Karpas-422 (cell line): ENCODE results near the gene ADGRV1. TPM values are rescaled to one million over a fixed set of nuclear protein-coding genes. Genes with fewer than 3 reads are reported as not detected.

Experiments
- DNase-seq: peaks from one replicate; pipeline ENCODE4 v3.0.0-alpha.2; 2015
- H2AFZ ChIP-seq: fragments of 200-600 bp; sonication (generic); 2 replicates; pipeline ENCODE4 v1.6.1; 2014; ENCODE audit warnings: antibody characterized with exemption, low read length, mixed read lengths
- H3K27ac ChIP-seq: fragments of 200-600 bp; sonication (generic); 2 replicates; pipeline ENCODE4 v1.5.1; 2014; ENCODE audit warnings: mild to moderate bottlenecking, low read length, moderate library complexity
- H3K27me3 ChIP-seq: fragments of 200-600 bp; sonication (generic); 2 replicates; pipeline ENCODE4 v1.6.1; 2014; ENCODE audit warnings: low read length, mixed read lengths
- H3K36me3 ChIP-seq: fragments of 200-600 bp; sonication (generic); 2 replicates; pipeline ENCODE4 v1.6.1; 2014; ENCODE audit warnings: low read length, mixed read lengths; ENCODE audit not compliant: insufficient read depth
- H3K4me1 ChIP-seq: fragments of 200-600 bp; sonication (generic); 2 replicates; pipeline ENCODE4 v1.6.1; 2014; ENCODE audit warnings: mild to moderate bottlenecking, low read length, mixed read lengths
- H3K4me2 ChIP-seq: fragments of 200-600 bp; sonication (generic); 2 replicates; pipeline ENCODE4 v1.6.1; 2014; ENCODE audit warnings: low read length, low read depth, mild to moderate bottlenecking; ENCODE audit not compliant: poor library complexity, severe bottlenecking
- H3K4me3 ChIP-seq: fragments of 200-600 bp; sonication (generic); 2 replicates; pipeline ENCODE4 v1.5.1; 2014; ENCODE audit warnings: mild to moderate bottlenecking, antibody characterized with exemption, low read length, mixed read lengths
- H3K79me2 ChIP-seq: fragments of 200-600 bp; sonication (generic); 2 replicates; pipeline ENCODE4 v1.6.1; 2014; ENCODE audit warnings: mild to moderate bottlenecking, low read length, mixed read lengths
- H3K9ac ChIP-seq: fragments of 200-600 bp; sonication (generic); 2 replicates; pipeline ENCODE4 v1.6.0; 2014; ENCODE audit warnings: low read length
- H3K9me2 ChIP-seq: fragments of 200-600 bp; sonication (generic), shearing (Covaris generic); replicated peaks from 2 replicates; pipeline ENCODE4 v1.6.0; 2014; ENCODE audit warnings: mild to moderate bottlenecking, low read length, moderate library complexity; ENCODE audit not compliant: insufficient read depth
- H3K9me3 ChIP-seq: fragments of 300-700, 200-600 bp; sonication (generic); 2 replicates; pipeline ENCODE4 v1.6.1; 2014; ENCODE audit warnings: low read length, mixed read lengths
- H4K20me1 ChIP-seq: fragments of 200-600 bp; sonication (generic); 2 replicates; pipeline ENCODE4 v1.6.1; 2014; ENCODE audit warnings: mild to moderate bottlenecking, antibody characterized with exemption, low read length, low read depth; ENCODE audit not compliant: insufficient read depth
- total RNA-seq: library from RNA; depleted of rRNA; stranded (reverse); fragments of >200 nt; shearing (Covaris generic); gene quantifications from 2 replicates; pipeline ENCODE4 v1.2.3, GENCODE V29; 2014; ENCODE audit warnings: low replicate concordance

The ADGRV1 gene
- total RNA-seq, 1 experiment from 2014 or later = not detected

GRCh38 chr5:91150636-91151035 lies 592.0 kb downstream of the ADGRV1 start:
- no peak overlapping the region for H3K9ac ChIP-seq
- H3K36me3 ChIP-seq = no peaks in the 10 kb centered on the region
- no peak overlapping the region for H3K4me3 ChIP-seq
- H3K27me3 ChIP-seq = no peaks in the 10 kb centered on the region
- no peaks in the 10 kb centered on the region for H3K9me2 ChIP-seq
- H3K4me1 ChIP-seq = no peaks in the 10 kb centered on the region
- H2AFZ ChIP-seq = no peak overlapping the region
- H3K27ac ChIP-seq = no peak overlapping the region
- H3K9me3 ChIP-seq = no peaks in the 10 kb centered on the region
- no peak for DNase-seq
- H3K79me2 ChIP-seq = no peaks in the 10 kb centered on the region
- no peak overlapping the region for H3K4me2 ChIP-seq
- no peaks in the 10 kb centered on the region for H4K20me1 ChIP-seq

- no peak overlapping the region for H3K9ac ChIP-seq
- no peaks in the 10 kb centered on the region for H3K9me3 ChIP-seq
- H3K4me3 ChIP-seq = no peak overlapping the region
- no peaks in the 10 kb centered on the region for H3K36me3 ChIP-seq
- H3K4me1 ChIP-seq = no peaks in the 10 kb centered on the region
- no peak overlapping the region for H3K4me2 ChIP-seq
- H2AFZ ChIP-seq = no peak overlapping the region
- H3K27me3 ChIP-seq = no peaks in the 10 kb centered on the region
- no peaks in the 10 kb centered on the region for H3K79me2 ChIP-seq
- H3K27ac ChIP-seq = no peak overlapping the region
- H4K20me1 ChIP-seq = no peaks in the 10 kb centered on the region
- H3K9me2 ChIP-seq = no peaks in the 10 kb centered on the region
- DNase-seq = no peak
Measured at GRCh38 chr5:91151947-91152346, 593.4 kb downstream of the ADGRV1 start.

- Histone ChIP-seq H3K9me3 (no peaks in the 10 kb centered on the region), H3K36me3 (no peaks in the 10 kb centered on the region), H3K79me2 (no peaks in the 10 kb centered on the region), H3K27ac (no peak overlapping the region), H3K9ac (no peak overlapping the region), H4K20me1 (no peaks in the 10 kb centered on the region), H3K4me1 (no peaks in the 10 kb centered on the region), H3K9me2 (no peaks in the 10 kb centered on the region), H3K27me3 (no peaks in the 10 kb centered on the region), H3K4me3 (no peak overlapping the region), H3K4me2 (no peak overlapping the region), H2AFZ (no peak overlapping the region)
- no peak for DNase-seq
Measured at GRCh38 chr5:91154338-91154737, 595.7 kb downstream of the ADGRV1 start.

- no peak overlapping the region for H3K27ac ChIP-seq
- no peaks in the 10 kb centered on the region for H3K79me2 ChIP-seq
- H3K4me1 ChIP-seq = no peaks in the 10 kb centered on the region
- H3K9me2 ChIP-seq = no peaks in the 10 kb centered on the region
- H3K27me3 ChIP-seq = no peaks in the 10 kb centered on the region
- H3K4me3 ChIP-seq = no peak overlapping the region
- H2AFZ ChIP-seq = no peak overlapping the region
- H3K9me3 ChIP-seq = no peaks in the 10 kb centered on the region
- no peak for DNase-seq
- H4K20me1 ChIP-seq = no peaks in the 10 kb centered on the region
- no peak overlapping the region for H3K9ac ChIP-seq
- no peak overlapping the region for H3K4me2 ChIP-seq
- H3K36me3 ChIP-seq = no peaks in the 10 kb centered on the region
Measured at GRCh38 chr5:91155274-91155673, 596.7 kb downstream of the ADGRV1 start.

GRCh38 chr5:91156242-91156641 lies 597.6 kb downstream of the ADGRV1 start:
- H3K27me3 ChIP-seq = no peaks in the 10 kb centered on the region
- no peak overlapping the region for H3K9ac ChIP-seq
- no peak overlapping the region for H3K4me2 ChIP-seq
- no peaks in the 10 kb centered on the region for H3K9me2 ChIP-seq
- no peaks in the 10 kb centered on the region for H3K4me1 ChIP-seq
- no peaks in the 10 kb centered on the region for H4K20me1 ChIP-seq
- no peaks in the 10 kb centered on the region for H3K36me3 ChIP-seq
- no peak overlapping the region for H2AFZ ChIP-seq
- no peaks in the 10 kb centered on the region for H3K79me2 ChIP-seq
- no peaks in the 10 kb centered on the region for H3K9me3 ChIP-seq
- no peak for DNase-seq
- no peak overlapping the region for H3K4me3 ChIP-seq
- H3K27ac ChIP-seq = no peak overlapping the region

- H3K79me2 ChIP-seq = no peaks in the 10 kb centered on the region
- H4K20me1 ChIP-seq = no peaks in the 10 kb centered on the region
- no peak overlapping the region for H3K4me2 ChIP-seq
- H3K27ac ChIP-seq = no peak overlapping the region
- H3K9me3 ChIP-seq = no peaks in the 10 kb centered on the region
- H3K27me3 ChIP-seq = no peaks in the 10 kb centered on the region
- H3K36me3 ChIP-seq = no peaks in the 10 kb centered on the region
- H3K4me3 ChIP-seq = no peak overlapping the region
- no peak overlapping the region for H2AFZ ChIP-seq
- no peaks in the 10 kb centered on the region for H3K9me2 ChIP-seq
- no peak for DNase-seq
- no peaks in the 10 kb centered on the region for H3K4me1 ChIP-seq
- no peak overlapping the region for H3K9ac ChIP-seq
Measured at GRCh38 chr5:91158011-91158410, 599.4 kb downstream of the ADGRV1 start.

- Histone ChIP-seq H3K9ac (no peak overlapping the region), H3K27me3 (no peaks in the 10 kb centered on the region), H4K20me1 (no peaks in the 10 kb centered on the region), H3K79me2 (no peaks in the 10 kb centered on the region), H3K9me3 (no peaks in the 10 kb centered on the region), H3K9me2 (no peaks in the 10 kb centered on the region), H3K4me3 (no peak overlapping the region), H3K27ac (no peak overlapping the region), H3K4me2 (no peak overlapping the region), H3K36me3 (no peaks in the 10 kb centered on the region), H3K4me1 (no peaks in the 10 kb centered on the region), H2AFZ (no peak overlapping the region)
- DNase-seq = no peak
Measured at GRCh38 chr5:91159647-91160046, 601.0 kb downstream of the ADGRV1 start.

GRCh38 chr5:91160714-91161285 lies 602.2 kb downstream of the ADGRV1 start:
- no peaks in the 10 kb centered on the region for H3K9me2 ChIP-seq
- H3K27me3 ChIP-seq = no peaks in the 10 kb centered on the region
- no peak overlapping the region for H2AFZ ChIP-seq
- no peaks in the 10 kb centered on the region for H3K36me3 ChIP-seq
- no peaks in the 10 kb centered on the region for H4K20me1 ChIP-seq
- H3K27ac ChIP-seq = no peak overlapping the region
- H3K79me2 ChIP-seq = no peaks in the 10 kb centered on the region
- no peak overlapping the region for H3K4me2 ChIP-seq
- DNase-seq = no peak
- H3K4me1 ChIP-seq = no peaks in the 10 kb centered on the region
- no peaks in the 10 kb centered on the region for H3K9me3 ChIP-seq
- no peak overlapping the region for H3K4me3 ChIP-seq
- H3K9ac ChIP-seq = no peak overlapping the region
